Measurements from ENCODE around the gene PTPRR. TPM values are rescaled to one million over a fixed set of nuclear protein-coding genes. Genes with fewer than 3 reads are reported as not detected.

The PTPRR gene
- total RNA-seq, 1 donor from 2014 or later: 0.31 TPM

DNA sequence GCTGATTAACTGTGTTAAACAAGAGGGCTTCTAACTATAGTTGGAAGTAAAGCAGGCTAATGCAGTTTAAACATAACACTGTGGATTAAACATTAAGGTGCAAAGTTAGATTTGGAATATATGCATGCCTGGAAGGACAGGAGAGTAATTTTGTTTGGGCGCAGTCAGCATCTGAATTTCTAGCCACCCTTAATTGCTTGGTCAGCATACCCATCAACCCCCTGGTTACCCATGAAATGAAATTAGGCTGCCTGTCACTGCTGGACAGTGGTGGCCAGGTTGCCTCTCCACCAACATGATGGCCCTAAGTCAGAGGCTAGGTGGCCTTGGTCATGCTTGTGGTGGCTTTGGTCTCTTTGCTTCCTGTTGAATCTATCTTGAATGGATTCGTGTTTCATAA, 253.3 kb downstream of the PTPRR start:
- no peak for ATAC-seq
- DNase-seq (ENCODE audit: low spot score): no peak
- intact Hi-C loops (cut with DNase I): no loop called here

GRCh38 chr12:70666364-70666763, 254.2 kb downstream of the PTPRR start:
- intact Hi-C loops (cut with DNase I): no loop called here
- ATAC-seq (no peak), DNase-seq (ENCODE audit: low spot score) (no peak)

- no peak for DNase-seq (ENCODE audit: low spot score)
- intact Hi-C loops (cut with DNase I): no loop called here
- ATAC-seq: no peak
These were observed 256.1 kb downstream of the PTPRR start for GRCh38 chr12:70664465-70664881.

DNA sequence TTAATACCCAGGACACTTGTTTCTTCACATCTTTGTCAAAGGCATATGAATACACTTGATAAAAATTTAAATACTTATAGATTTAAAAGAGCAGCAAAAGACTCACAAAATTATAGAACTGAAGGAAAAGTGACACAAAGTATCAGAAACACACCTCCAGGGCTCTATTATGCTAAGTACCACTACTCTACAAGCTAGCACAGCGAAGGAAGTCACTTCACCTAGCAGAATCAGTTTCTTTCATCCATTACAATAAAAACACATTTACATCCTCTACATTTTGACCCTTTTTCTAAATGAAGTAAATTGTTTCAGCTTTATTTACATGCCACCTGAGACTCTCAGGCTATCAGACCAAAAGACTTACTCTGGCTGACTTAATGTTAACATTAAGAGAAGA, 256.7 kb downstream of the PTPRR start:
- intact Hi-C loops (cut with DNase I): no loop called here

GRCh38 chr12:70661466-70662161, 258.9 kb downstream of the PTPRR start:
- intact Hi-C loops (cut with DNase I): no loop called here
- no peak for ATAC-seq

More for the DNA sequence above, 256.7 kb downstream of the PTPRR start:
- DNase-seq (ENCODE audit: low spot score): no peak
- no peak for ATAC-seq

GRCh38 chr12:70660620-70661219, 259.8 kb downstream of the PTPRR start:
- intact Hi-C loops (cut with DNase I): no loop called here

More at GRCh38 chr12:70661466-70662161, 258.9 kb downstream of the PTPRR start:
- no peak for DNase-seq (ENCODE audit: low spot score)

DNA sequence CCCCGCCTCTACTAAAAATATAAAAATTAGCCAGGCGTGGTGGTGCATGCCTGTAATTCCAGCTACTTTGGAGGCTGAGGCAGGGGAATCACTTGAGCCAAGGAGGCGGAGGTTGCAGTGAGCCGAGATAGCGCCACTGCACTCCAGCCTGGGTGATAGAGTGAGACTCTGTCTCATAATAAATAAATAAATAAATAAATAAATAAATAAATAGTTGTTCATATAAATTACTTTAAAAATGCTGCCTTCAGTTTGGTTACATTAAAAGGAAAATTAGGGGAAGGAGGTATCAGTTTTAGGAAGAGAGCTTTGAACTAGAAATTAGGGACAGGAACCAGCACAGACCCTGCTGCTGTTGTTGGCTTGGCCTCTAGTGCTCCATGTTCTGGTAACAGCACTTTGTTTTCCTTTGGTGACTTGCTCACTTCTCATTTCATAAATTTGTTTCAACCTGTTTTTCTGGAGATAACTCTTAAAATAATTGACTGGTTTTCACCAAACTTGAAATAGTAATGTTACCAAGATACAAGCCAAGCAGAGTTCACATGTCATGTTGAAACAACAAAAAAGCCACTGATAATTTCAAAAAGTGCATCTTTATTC, 260.4 kb downstream of the PTPRR start:
- intact Hi-C loops (cut with DNase I): no loop called here
- no peak for ATAC-seq
- DNase-seq (ENCODE audit: low spot score): no peak

More at GRCh38 chr12:70660620-70661219, 259.8 kb downstream of the PTPRR start:
- DNase-seq (ENCODE audit: low spot score): no peak
- no peak for ATAC-seq

DNA sequence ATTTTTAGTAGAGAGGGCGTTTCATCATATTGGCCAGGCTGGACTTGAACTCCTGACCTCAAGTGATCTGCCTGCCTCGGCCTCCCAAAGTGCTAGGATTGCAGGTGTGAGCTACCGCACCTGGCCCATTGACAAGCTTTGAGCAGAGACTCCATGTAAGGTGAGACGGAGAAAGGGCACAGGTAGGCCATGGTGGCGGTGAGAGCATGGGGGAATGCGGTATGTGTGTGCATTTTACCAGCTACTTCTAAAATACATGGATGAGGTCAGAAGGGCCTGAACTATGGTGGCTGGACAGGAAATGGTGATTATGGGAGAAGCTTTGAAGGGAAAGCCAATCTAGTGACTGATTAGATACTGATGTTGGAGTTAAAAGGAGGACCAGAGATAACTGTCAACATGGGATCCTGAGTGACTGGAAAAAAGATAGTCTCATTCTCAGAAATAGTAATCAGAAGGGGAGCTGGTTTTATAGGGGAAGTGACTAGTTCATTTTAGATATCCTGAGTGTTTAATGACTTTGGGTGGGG, 261.4 kb downstream of the PTPRR start:
- ATAC-seq: no peak
- intact Hi-C loops (cut with DNase I): no loop called here
- DNase-seq (ENCODE audit: low spot score): no peak

GRCh38 chr12:70657616-70658286, 262.8 kb downstream of the PTPRR start:
- DNase-seq (ENCODE audit: low spot score) (no peak), ATAC-seq (no peak)
- intact Hi-C loops (cut with DNase I): no loop called here

- ATAC-seq (no peak), DNase-seq (ENCODE audit: low spot score) (no peak)
- intact Hi-C loops (cut with DNase I): no loop called here
These were observed 268.1 kb downstream of the PTPRR start for GRCh38 chr12:70652451-70652850.

- DNase-seq (ENCODE audit: low spot score) (no peak), ATAC-seq (no peak)
- intact Hi-C loops (cut with DNase I): loop anchor here (5.0 kb wide), 1 partner anchor 952 kb away; the partner anchor contains the start of gene BEST3
These were observed 271.7 kb downstream of the PTPRR start for GRCh38 chr12:70648831-70649230.

GRCh38 chr12:70648191-70648590, 272.3 kb downstream of the PTPRR start:
- DNase-seq (ENCODE audit: low spot score): no peak
- intact Hi-C loops (cut with DNase I): loop anchor here (5.0 kb wide), 1 partner anchor 951 kb away; the partner anchor contains the start of gene BEST3
- no peak for ATAC-seq

- no peak for DNase-seq (ENCODE audit: low spot score)
- intact Hi-C loops (cut with DNase I): loop anchor here (5.0 kb wide), 1 partner anchor 950 kb away; the partner anchor contains the start of gene BEST3
- no peak for ATAC-seq
These were observed 273.7 kb downstream of the PTPRR start for GRCh38 chr12:70646850-70647249.

GRCh38 chr12:70645494-70646317, 274.8 kb downstream of the PTPRR start:
- intact Hi-C loops (cut with DNase I): loop anchor here (5.0 kb wide), 1 partner anchor 948 kb away; the partner anchor contains the start of gene BEST3
- peak; percentile 85 for ATAC-seq
- DNase-seq (ENCODE audit: low spot score): no peak

- ATAC-seq: no peak
- DNase-seq (ENCODE audit: low spot score): no peak
- intact Hi-C loops (cut with DNase I): loop anchor here (5.0 kb wide), 1 partner anchor 948 kb away; the partner anchor contains the start of gene BEST3
These were observed 275.7 kb downstream of the PTPRR start for GRCh38 chr12:70644861-70645260.

- no peak for ATAC-seq
- DNase-seq (ENCODE audit: low spot score): no peak
- intact Hi-C loops (cut with DNase I): no loop called here
These were observed 276.6 kb downstream of the PTPRR start for GRCh38 chr12:70643939-70644338.

DNA sequence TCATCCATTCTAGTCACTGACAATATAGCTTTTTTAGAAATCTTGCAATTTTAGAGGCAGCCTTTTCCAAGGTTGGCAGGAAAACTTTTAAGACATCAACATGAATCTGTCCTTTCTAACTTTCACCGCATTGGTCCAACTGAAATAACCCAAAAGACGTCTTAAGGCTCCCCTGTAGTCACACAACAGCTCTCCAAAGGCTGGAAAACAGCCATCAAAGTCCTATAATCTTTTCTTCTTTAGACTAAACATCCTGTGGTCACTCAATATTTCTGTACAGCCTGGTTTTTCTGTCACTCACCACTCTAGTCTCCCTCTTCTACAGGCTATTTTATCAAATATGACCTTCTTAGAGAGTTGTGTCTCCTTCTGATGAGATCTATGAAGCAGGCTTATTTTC, 278.8 kb downstream of the PTPRR start:
- intact Hi-C loops (cut with DNase I): no loop called here
- DNase-seq (ENCODE audit: low spot score) (no peak), ATAC-seq (no peak)

GRCh38 chr12:70640901-70641300, 279.6 kb downstream of the PTPRR start:
- DNase-seq (ENCODE audit: low spot score): no peak
- no peak for ATAC-seq
- intact Hi-C loops (cut with DNase I): no loop called here
